MM.1S (cell line): ENCODE measurements around the gene MGA.

Experiments used
- DNase-seq: peaks from one replicate; pipeline ENCODE4 v3.0.0-alpha.2; 2015
- H2AFZ ChIP-seq: fragments of 300-600 bp; sonication (generic); 2 replicates; pipeline ENCODE4 v1.6.0; 2016; ENCODE audit warnings: antibody characterized with exemption, low read length
- H3F3A ChIP-seq: fragments of 300-600 bp; sonication (generic); 2 replicates; pipeline ENCODE4 v1.6.1; 2016; ENCODE audit warnings: mild to moderate bottlenecking, antibody characterized with exemption, low read length, moderate library complexity, mixed read lengths; ENCODE audit not compliant: insufficient read depth
- H3K27ac ChIP-seq: fragments of 300-600 bp; sonication (generic); 2 replicates; pipeline ENCODE4 v1.5.1; 2016; ENCODE audit warnings: mild to moderate bottlenecking, low read length
- H3K27me3 ChIP-seq: fragments of 300-600 bp; sonication (generic); replicated peaks from 2 replicates; pipeline ENCODE4 v1.6.0; 2016; ENCODE audit warnings: low read length; ENCODE audit not compliant: insufficient read depth
- H3K36me3 ChIP-seq: fragments of 300-600 bp; sonication (generic); replicated peaks from 2 replicates; pipeline ENCODE4 v1.6.1; 2016; ENCODE audit warnings: mild to moderate bottlenecking, low read length, mixed read lengths; ENCODE audit not compliant: insufficient read depth
- H3K4me1 ChIP-seq: fragments of 300-600 bp; sonication (generic); 2 replicates; pipeline ENCODE4 v1.6.1; 2016; ENCODE audit warnings: low read length, mixed read lengths
- H3K4me2 ChIP-seq: fragments of 300-600 bp; sonication (generic); 2 replicates; pipeline ENCODE4 v1.6.0; 2016; ENCODE audit warnings: low read depth, low read length
- H3K4me3 ChIP-seq: fragments of 300-600 bp; sonication (generic); 2 replicates; pipeline ENCODE4 v1.5.1; 2016; ENCODE audit warnings: low read length, mixed read lengths
- H3K79me2 ChIP-seq: fragments of 300-600 bp; sonication (generic); 2 replicates; pipeline ENCODE4 v1.6.1; 2016; ENCODE audit warnings: mixed run types, low read length, mixed read lengths
- H3K9ac ChIP-seq: fragments of 300-600 bp; sonication (generic); 2 replicates; pipeline ENCODE4 v1.6.1; 2016; ENCODE audit warnings: low read length, mixed read lengths
- H3K9me2 ChIP-seq: fragments of 300-600 bp; sonication (generic); replicated peaks from 2 replicates; pipeline ENCODE4 v1.6.1; 2016; ENCODE audit warnings: mild to moderate bottlenecking, low read length, mixed read lengths; ENCODE audit not compliant: insufficient read depth
- H3K9me3 ChIP-seq: fragments of 300-600 bp; sonication (generic); replicated peaks from 2 replicates; pipeline ENCODE4 v1.6.1; 2016; ENCODE audit warnings: mild to moderate bottlenecking, low read length, mixed read lengths; ENCODE audit not compliant: insufficient read depth
- H4K20me1 ChIP-seq: fragments of 300-600 bp; sonication (generic); 2 replicates; pipeline ENCODE4 v1.6.1; 2016; ENCODE audit warnings: mild to moderate bottlenecking, low read length, moderate library complexity, mixed read lengths; ENCODE audit not compliant: insufficient read depth
- EZH2 ChIP-seq: fragments of 300-600 bp; sonication (generic); optimal IDR thresholded peaks from 2 replicates; pipeline ENCODE3; 2017; ENCODE audit warnings: low read depth, mild to moderate bottlenecking, antibody characterized with exemption, low read length, mixed read lengths
- EZH2phosphoT487 ChIP-seq: fragments of 300-600 bp; sonication (generic); IDR thresholded peaks from 2 replicates; pipeline ENCODE4 v1.6.1; 2018; ENCODE audit warnings: antibody characterized with exemption, low read length
- TF ChIP-seq, protein P1 (sequence below): fragments of 300-600 bp; sonication (generic); IDR thresholded peaks from 2 replicates; pipeline ENCODE4 v1.5.1; 2016; ENCODE audit warnings: antibody characterized with exemption, low read length, mixed read lengths

Gene MGA

DNA sequence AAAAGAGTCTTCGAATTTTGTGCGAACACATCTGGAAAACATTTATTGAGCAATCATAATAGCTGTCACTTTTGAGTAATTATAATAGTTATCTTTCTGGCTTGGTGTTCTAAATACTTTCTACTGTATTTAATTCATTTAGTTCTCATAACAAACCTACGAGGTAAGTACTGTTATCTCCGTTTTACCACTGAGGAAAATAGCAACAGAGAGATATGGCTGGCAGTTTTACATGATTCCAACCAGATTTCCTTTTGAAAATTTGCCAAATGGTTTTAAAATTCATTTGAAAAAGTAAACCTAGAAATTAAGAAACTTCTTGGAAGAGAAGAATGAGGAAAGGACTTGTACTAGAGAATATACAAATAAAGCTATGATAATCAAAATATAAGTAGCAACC lies 37.3 kb upstream of the MGA start:
- no peaks in the 10 kb centered on the region for H3K27me3 ChIP-seq
- H3K9me2 ChIP-seq = no peaks in the 10 kb centered on the region
- H3K27ac ChIP-seq = no peak overlapping the region
- no peak for DNase-seq
- H3K9ac ChIP-seq = no peak overlapping the region
- no peak overlapping the region for H2AFZ ChIP-seq
- H3K36me3 ChIP-seq = no peaks in the 10 kb centered on the region
- H3K4me3 ChIP-seq = no peak overlapping the region
- TF ChIP-seq EZH2phosphoT487 (no peak), EZH2 (no peak)
- TF ChIP-seq, protein P1, sequence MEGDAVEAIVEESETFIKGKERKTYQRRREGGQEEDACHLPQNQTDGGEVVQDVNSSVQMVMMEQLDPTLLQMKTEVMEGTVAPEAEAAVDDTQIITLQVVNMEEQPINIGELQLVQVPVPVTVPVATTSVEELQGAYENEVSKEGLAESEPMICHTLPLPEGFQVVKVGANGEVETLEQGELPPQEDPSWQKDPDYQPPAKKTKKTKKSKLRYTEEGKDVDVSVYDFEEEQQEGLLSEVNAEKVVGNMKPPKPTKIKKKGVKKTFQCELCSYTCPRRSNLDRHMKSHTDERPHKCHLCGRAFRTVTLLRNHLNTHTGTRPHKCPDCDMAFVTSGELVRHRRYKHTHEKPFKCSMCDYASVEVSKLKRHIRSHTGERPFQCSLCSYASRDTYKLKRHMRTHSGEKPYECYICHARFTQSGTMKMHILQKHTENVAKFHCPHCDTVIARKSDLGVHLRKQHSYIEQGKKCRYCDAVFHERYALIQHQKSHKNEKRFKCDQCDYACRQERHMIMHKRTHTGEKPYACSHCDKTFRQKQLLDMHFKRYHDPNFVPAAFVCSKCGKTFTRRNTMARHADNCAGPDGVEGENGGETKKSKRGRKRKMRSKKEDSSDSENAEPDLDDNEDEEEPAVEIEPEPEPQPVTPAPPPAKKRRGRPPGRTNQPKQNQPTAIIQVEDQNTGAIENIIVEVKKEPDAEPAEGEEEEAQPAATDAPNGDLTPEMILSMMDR = no peak
- H3K79me2 ChIP-seq = no peaks in the 10 kb centered on the region
- H3K4me1 ChIP-seq = no peaks in the 10 kb centered on the region
- H3F3A ChIP-seq = no peaks in the 10 kb centered on the region
- H3K9me3 ChIP-seq = no peaks in the 10 kb centered on the region
- H4K20me1 ChIP-seq = no peaks in the 10 kb centered on the region
- no peak overlapping the region for H3K4me2 ChIP-seq

DNA sequence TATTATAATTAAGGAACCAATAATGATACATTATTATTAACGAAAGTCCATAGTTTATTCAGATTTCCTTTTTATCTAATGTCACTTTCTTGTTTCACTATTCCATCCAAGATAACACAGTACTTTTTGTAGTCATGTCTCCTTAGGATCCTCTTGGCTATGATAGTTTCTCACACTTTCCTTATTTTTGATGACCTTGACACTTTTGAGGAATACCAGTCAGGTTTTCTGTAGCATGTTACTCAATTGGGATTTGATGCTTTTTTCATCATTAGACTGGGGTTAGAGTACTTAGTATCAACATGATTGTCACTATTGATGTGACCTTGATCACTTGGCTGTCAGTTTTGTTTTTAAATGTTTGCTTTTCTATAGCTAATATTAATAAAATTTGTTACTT lies 33.0 kb upstream of the MGA start:
- no peak overlapping the region for H3K4me3 ChIP-seq
- no peaks in the 10 kb centered on the region for H3K79me2 ChIP-seq
- no peak overlapping the region for H3K9ac ChIP-seq
- no peaks in the 10 kb centered on the region for H3K27me3 ChIP-seq
- TF ChIP-seq EZH2phosphoT487 = no peak
- TF ChIP-seq, protein P1 = no peak
- no peak for TF ChIP-seq EZH2
- H3F3A ChIP-seq = no peaks in the 10 kb centered on the region
- H3K4me2 ChIP-seq = no peak overlapping the region
- H2AFZ ChIP-seq = no peak overlapping the region
- H3K9me3 ChIP-seq = no peaks in the 10 kb centered on the region
- no peaks in the 10 kb centered on the region for H4K20me1 ChIP-seq
- H3K9me2 ChIP-seq = no peaks in the 10 kb centered on the region
- no peak for DNase-seq
- H3K27ac ChIP-seq = no peak overlapping the region
- no peaks in the 10 kb centered on the region for H3K4me1 ChIP-seq
- no peaks in the 10 kb centered on the region for H3K36me3 ChIP-seq

DNA sequence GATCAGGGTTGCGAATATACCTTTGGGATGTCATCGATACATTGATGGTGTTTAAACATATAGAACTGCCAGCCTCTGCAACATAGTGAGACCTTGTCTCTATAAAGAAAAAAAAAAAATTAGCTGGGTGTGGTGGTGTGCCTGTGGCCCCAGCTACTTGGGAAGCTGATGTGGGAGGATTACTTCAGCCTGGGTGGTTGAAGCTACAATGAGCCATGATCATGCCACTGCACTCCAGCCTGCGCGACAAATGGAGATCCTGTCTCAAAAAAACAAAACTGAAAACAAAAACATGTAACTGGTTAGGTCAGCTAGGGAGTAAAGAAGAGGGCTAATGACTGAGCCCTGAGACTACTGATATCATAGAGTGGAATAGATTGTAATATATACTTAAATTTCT lies 30.7 kb upstream of the MGA start:
- Histone ChIP-seq H3K79me2 (no peaks in the 10 kb centered on the region), H3K9me2 (no peaks in the 10 kb centered on the region), H3K27me3 (no peaks in the 10 kb centered on the region), H3K36me3 (no peaks in the 10 kb centered on the region), H3K9me3 (no peaks in the 10 kb centered on the region), H3K9ac (no peak overlapping the region), H3K27ac (no peak overlapping the region), H4K20me1 (no peaks in the 10 kb centered on the region), H3K4me2 (no peak overlapping the region), H3F3A (no peaks in the 10 kb centered on the region), H3K4me1 (0 out of 2 replicates have a peak, but pooled peaks cover 7% of the 10 kb centered on the region), H2AFZ (no peak overlapping the region), H3K4me3 (no peak overlapping the region)
- no peak for DNase-seq
- TF ChIP-seq EZH2 = no peak

DNA sequence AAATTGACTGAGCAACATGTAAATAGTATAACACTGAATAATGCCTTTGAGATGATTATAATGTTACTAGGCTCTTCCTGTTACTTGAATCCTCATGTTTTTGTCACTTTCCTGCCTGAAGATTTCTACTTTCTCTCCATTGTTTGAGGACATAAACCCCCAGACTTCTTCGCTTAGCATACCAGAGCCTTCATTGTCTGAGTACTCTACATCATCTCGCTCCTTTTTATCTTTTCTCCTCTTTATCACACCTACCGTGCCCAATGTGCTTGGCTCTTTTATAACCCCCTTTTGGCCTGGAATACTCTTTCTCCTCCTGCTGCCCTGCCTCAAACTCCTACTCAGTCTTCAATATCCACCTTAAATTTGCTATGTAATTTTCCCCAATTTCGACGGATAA lies 30.3 kb upstream of the MGA start:
- no peaks in the 10 kb centered on the region for H3F3A ChIP-seq
- no peaks in the 10 kb centered on the region for H3K9me3 ChIP-seq
- no peak overlapping the region for H3K9ac ChIP-seq
- 0 out of 2 replicates have a peak, but pooled peaks cover 7% of the 10 kb centered on the region for H3K4me1 ChIP-seq
- H3K9me2 ChIP-seq = no peaks in the 10 kb centered on the region
- H3K27ac ChIP-seq = no peak overlapping the region
- H2AFZ ChIP-seq = no peak overlapping the region
- no peak overlapping the region for H3K4me3 ChIP-seq
- no peak overlapping the region for H3K4me2 ChIP-seq
- no peaks in the 10 kb centered on the region for H3K27me3 ChIP-seq
- H4K20me1 ChIP-seq = no peaks in the 10 kb centered on the region
- no peak for DNase-seq
- H3K36me3 ChIP-seq = no peaks in the 10 kb centered on the region
- TF ChIP-seq, protein P1 = no peak
- TF ChIP-seq EZH2 = no peak
- no peak for TF ChIP-seq EZH2phosphoT487
- no peaks in the 10 kb centered on the region for H3K79me2 ChIP-seq
